ENCODE measurements around the gene HTR1D. TPM values are rescaled to one million over a fixed set of nuclear protein-coding genes. Genes with fewer than 3 reads are reported as not detected.

The HTR1D gene
- total RNA-seq, 1 experiment from 2014 or later: 3.1 TPM

DNA sequence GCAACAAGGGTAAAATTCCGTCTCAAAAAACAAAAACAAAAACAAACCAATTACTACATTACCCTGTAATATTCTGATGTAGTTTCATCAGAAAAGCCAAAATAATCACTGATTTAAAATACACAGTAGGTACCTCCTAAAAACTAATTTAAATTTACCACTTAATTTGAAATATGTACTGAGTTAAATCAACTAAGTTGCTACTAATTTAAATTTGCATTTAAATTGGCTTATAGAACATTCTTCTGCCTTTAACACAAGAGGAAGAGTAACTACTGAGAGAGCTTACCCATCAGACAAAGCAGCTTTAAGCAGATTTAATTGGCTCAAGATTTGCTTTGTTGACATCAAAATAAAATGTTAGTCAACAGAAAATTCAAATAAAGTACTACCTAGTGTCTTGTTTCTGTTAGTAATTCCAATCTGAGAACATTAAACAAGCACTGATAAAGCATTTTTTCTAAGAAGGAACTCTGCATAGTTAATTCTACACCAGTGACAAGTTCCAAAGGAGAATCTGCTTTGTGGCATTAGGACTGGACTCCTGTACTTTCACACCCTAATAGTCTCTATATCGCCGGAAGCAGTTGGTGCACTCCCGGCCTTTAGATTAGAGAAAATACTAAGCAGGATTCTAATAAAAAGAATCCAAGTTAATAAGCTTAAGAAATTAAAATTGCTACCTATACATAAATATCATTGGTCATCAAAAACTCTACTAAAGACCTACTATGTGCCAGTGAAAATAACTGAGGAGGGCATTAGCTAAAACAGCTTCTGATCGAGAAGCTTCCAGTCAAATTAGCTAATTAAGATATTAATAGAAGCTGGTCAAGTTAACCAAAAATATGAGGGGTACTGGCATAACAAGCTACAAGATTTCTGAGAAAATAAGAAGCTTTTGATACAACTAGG lies 57.1 kb downstream of the HTR1D start:
- H3T11ph ChIP-seq (ENCODE audit: low read length): no peak overlapping the region
- no peak overlapping the region for H2BK12ac ChIP-seq (ENCODE audit: insufficient read length, low read depth, low read length)
- Mint-ChIP-seq H3K4me1 (peaks cover 31 to 36% of the 10 kb centered on the region in 2 experiments), H3K36me3 (ENCODE audit: insufficient read depth in 1 of 3, low read depth in 3 of 3) (peaks cover 0 to 7% (median 2%) of the 10 kb centered on the region in 3 experiments; a peak in 4 of 7 replicates), H3K27me3 (ENCODE audit: low read depth) (no peaks in the 10 kb centered on the region), H3K27ac (peak overlapping the region in 1 of 3 experiments; percentile 36; a peak in 2 of 7 replicates), H3K9me3 (no peaks in the 10 kb centered on the region), H3K4me3 (no peak overlapping the region)
- H3K9me3 ChIP-seq (ENCODE audit: control insufficient read depth, low read depth, low read length): no peaks in the 10 kb centered on the region
- H2AK5ac ChIP-seq (ENCODE audit: insufficient read length, low read length): no peak overlapping the region
- H4K5ac ChIP-seq (ENCODE audit: insufficient read length, low read depth, low read length): no peak overlapping the region
- H3K4me2 ChIP-seq (ENCODE audit: insufficient read depth, insufficient read length, low read length): no peak overlapping the region
- no peaks in the 10 kb centered on the region for H3K4me1 ChIP-seq (ENCODE audit: insufficient read depth, low read length)
- no peaks in the 10 kb centered on the region for H4K20me1 ChIP-seq (ENCODE audit: control insufficient read depth, insufficient read depth, insufficient read length)
- DNase-seq: no peak
- no peak overlapping the region for H4K91ac ChIP-seq (ENCODE audit: insufficient read length, low read depth, low read length)
- peaks cover 25% of the 10 kb centered on the region; the same call in 1 of the 2 replicates for H3K79me2 ChIP-seq (ENCODE audit: insufficient read depth, low read length)
- no peak overlapping the region for H3K4ac ChIP-seq (ENCODE audit: low read depth, low read length)
- no peaks in the 10 kb centered on the region for H3K27me3 ChIP-seq (ENCODE audit: insufficient read depth, low read length)
- no peak overlapping the region for H3K56ac ChIP-seq (ENCODE audit: insufficient read length, low read depth, low read length)
- H2BK20ac ChIP-seq (ENCODE audit: low read depth, low read length, poor library complexity, severe bottlenecking): no peak overlapping the region
- H3K79me1 ChIP-seq (ENCODE audit: insufficient read depth, low read depth, low read length, poor library complexity, severe bottlenecking): peaks cover 12% of the 10 kb centered on the region
- no peak overlapping the region for H3K9ac ChIP-seq (ENCODE audit: extremely low read depth, insufficient read length, low read length)
- H2BK120ac ChIP-seq (ENCODE audit: low read depth, low read length, poor library complexity, severe bottlenecking): no peak overlapping the region
- H2AFZ ChIP-seq (ENCODE audit: low read length): no peak overlapping the region
- no peak overlapping the region for H4K8ac ChIP-seq (replicated peaks; ENCODE audit: insufficient read length, low read depth, low read length)
- WGBS (ENCODE audit: extremely low coverage, insufficient read length, low lambda C conversion rate): no CpG with 5 or more reads among the region's 5 CpGs
- H2BK15ac ChIP-seq (ENCODE audit: low read depth, low read length): no peak overlapping the region
- H3K27ac ChIP-seq (ENCODE audit: insufficient read length, low read depth, low read length): no peak overlapping the region
- no peak overlapping the region for H3K23ac ChIP-seq (ENCODE audit: insufficient read length, low read depth, low read length)
- TF ChIP-seq, protein P1, sequence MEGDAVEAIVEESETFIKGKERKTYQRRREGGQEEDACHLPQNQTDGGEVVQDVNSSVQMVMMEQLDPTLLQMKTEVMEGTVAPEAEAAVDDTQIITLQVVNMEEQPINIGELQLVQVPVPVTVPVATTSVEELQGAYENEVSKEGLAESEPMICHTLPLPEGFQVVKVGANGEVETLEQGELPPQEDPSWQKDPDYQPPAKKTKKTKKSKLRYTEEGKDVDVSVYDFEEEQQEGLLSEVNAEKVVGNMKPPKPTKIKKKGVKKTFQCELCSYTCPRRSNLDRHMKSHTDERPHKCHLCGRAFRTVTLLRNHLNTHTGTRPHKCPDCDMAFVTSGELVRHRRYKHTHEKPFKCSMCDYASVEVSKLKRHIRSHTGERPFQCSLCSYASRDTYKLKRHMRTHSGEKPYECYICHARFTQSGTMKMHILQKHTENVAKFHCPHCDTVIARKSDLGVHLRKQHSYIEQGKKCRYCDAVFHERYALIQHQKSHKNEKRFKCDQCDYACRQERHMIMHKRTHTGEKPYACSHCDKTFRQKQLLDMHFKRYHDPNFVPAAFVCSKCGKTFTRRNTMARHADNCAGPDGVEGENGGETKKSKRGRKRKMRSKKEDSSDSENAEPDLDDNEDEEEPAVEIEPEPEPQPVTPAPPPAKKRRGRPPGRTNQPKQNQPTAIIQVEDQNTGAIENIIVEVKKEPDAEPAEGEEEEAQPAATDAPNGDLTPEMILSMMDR (conservative IDR thresholded peaks at IDR 0.05): no peak
- no peak overlapping the region for H3K18ac ChIP-seq (ENCODE audit: insufficient read length, low read depth, low read length)
- H3K23me2 ChIP-seq (ENCODE audit: insufficient read length, low read depth, low read length, poor library complexity, severe bottlenecking): no peaks in the 10 kb centered on the region
- H3K14ac ChIP-seq (ENCODE audit: insufficient read depth, low read length): no peak overlapping the region
- no peak overlapping the region for H2BK5ac ChIP-seq (ENCODE audit: insufficient read length, low read length)

All from H9 (cell line).